PFSK-1 (cell line): ENCODE measurements around the gene UAP1L1.

ENCODE experiments used
- FOXP2 ChIP-seq: optimal IDR thresholded peaks from 2 replicates; pipeline ENCODE3; 2011; ENCODE audit warnings: borderline replicate concordance, control low read depth, inconsistent platforms; ENCODE audit not compliant: insufficient read depth; ENCODE audit errors: extremely low read length, extremely low read depth
- POLR2AphosphoS5 ChIP-seq: IDR thresholded peaks from 2 replicates; pipeline ENCODE4 v1.6.1; 2012; ENCODE audit warnings: low read depth, mild to moderate bottlenecking, control low read depth, low read length, moderate library complexity
- REST ChIP-seq, 2 experiments: IDR thresholded peaks; 2 replicates each; pipeline versions ENCODE4 v1.6.1 to v1.8.0; 2011 to 2012; ENCODE audit warnings: low read depth in 2 of 2, low read length in 2 of 2, control low read depth in 1 of 2, inconsistent platforms in 1 of 2, mild to moderate bottlenecking in 1 of 2, moderate library complexity in 1 of 2; ENCODE audit not compliant: insufficient read depth in 1 of 2
- SIN3A ChIP-seq: IDR thresholded peaks from 2 replicates; pipeline ENCODE4 v1.6.1; 2012; ENCODE audit warnings: mild to moderate bottlenecking, low read length, moderate library complexity, borderline replicate concordance; ENCODE audit not compliant: insufficient read depth
- TAF1 ChIP-seq: IDR thresholded peaks from 2 replicates; pipeline ENCODE4 v1.6.1; 2012; ENCODE audit warnings: low read length, control low read depth, borderline replicate concordance; ENCODE audit not compliant: insufficient read depth

Gene UAP1L1

DNA sequence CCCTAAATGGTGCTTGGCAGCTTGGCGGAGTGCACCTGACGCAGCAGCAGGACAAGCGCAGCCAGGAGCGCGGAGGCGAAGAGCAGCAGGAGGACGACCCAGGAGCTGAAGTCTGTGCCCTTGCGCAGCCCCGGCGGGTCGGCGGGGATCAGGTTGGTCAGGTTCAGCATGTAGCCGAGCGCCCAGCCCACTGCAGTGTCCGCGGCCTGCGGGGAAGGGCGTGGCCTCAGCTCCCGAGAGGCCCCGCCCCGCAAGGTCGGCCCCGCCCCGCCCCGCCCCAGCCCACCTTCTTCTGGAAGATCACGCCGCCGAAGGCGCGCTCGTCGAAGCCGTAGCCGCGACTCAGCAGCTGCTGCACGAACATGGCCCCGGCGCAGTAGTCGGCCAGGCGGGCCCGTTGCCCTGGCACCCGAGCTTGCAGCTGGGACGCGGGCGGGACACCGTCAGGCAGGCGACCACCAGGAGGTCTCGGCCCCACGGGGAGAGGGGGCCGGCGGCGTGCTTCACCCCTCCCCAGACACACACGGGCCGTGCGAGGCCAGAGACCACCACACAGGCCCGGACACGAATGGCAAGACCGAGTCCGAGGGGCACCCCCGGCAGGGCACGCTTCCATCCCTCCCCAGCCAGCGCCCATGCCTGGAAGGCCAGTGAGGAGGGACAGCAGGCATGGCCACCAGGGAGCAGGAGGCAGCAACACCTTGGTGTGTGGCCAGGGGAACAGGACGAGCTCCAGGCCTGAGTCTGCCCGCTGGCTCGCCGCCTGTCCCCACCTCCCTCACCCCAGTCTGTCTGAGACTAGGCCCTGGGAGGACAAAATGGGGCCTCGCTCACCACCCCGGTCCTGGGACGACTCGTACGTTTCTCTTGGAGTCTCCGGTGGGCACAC is 28.4 kb upstream of the UAP1L1 start:
- TF ChIP-seq REST (IDR thresholded peaks at IDR 0.05; ENCODE audit: insufficient read depth in 1 of 2, low read depth in 2 of 2, low read length in 2 of 2) (no peak), SIN3A (no peak), POLR2AphosphoS5 (no peak), FOXP2 (no peak), TAF1 (no peak)

DNA sequence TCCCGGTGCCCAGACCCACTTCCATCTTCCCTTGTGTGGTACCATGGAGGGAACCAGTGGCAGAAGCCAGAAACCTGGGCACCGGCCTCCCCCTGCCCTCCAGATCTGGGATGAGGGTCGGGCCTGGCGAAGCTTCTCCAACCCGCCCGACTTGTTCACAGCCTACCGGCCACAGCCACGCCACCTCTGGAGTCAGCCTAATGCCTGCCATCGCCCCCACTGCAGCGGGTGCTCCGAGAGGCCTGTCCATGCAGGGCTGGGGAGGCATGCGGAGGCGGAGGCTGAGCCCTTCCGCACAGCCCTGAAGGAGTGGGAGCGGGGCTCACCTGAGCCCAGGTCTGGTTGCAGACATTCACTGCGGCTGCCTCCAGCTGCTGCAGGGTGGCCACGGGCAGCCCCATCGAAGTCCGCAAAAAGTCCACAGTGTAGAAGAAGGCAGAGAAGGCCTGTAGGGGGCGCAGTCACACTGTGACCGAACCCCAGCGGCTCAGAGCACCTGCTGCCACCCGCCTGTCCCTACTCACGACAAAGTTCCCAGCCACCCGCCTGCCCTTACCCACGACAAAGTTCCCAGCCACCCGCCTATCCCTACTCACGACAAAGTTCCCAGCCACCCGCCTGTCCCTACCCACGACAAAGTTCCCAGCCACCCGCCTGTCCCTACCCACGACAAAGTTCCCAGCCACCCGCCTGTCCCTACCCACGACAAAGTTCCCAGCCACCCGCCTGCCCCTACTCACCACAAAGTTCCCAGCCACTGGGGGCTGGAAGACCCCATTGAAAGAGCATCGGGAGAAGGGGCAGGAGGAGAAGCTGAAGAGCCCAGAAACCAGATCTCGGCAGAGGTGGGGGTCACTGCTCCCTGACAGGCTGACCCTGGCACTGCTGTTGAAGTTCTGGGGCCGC is 27.5 kb upstream of the UAP1L1 start:
- no peak for TF ChIP-seq TAF1
- TF ChIP-seq REST (IDR thresholded peaks at IDR 0.05; ENCODE audit: insufficient read depth in 1 of 2, low read depth in 2 of 2, low read length in 2 of 2): no peak
- TF ChIP-seq SIN3A: no peak
- TF ChIP-seq POLR2AphosphoS5: no peak
- no peak for TF ChIP-seq FOXP2

DNA sequence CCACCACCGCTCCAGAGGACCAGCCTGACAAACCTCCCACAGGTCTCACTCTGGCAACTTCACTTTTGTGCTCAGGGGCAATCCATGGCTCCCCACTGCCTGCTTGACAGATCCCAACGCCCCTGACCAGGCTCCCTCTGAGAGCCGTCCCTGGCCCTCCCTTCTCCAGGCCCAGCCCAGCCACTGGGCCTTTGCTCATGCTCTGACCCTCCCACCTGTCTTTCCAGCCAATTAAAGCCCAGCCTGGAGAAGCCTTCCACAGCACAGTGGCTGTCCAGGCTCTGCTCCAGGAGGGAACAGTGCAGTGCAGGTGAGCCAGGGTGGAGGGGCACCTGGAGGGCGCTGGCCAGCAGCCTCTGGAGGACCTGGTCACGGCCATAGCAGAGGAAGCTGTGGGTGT is 26.7 kb upstream of the UAP1L1 start:
- TF ChIP-seq TAF1: no peak
- no peak for TF ChIP-seq POLR2AphosphoS5
- TF ChIP-seq SIN3A: no peak
- no peak for TF ChIP-seq REST (IDR thresholded peaks at IDR 0.05; ENCODE audit: insufficient read depth in 1 of 2, low read depth in 2 of 2, low read length in 2 of 2)
- no peak for TF ChIP-seq FOXP2

GRCh38 chr9:137051145-137051724 is 26.1 kb upstream of the UAP1L1 start:
- TF ChIP-seq REST (IDR thresholded peaks at IDR 0.05; ENCODE audit: insufficient read depth in 1 of 2, low read depth in 2 of 2, low read length in 2 of 2): no peak
